Hepatocyte (in vitro differentiated cells): ENCODE data around the gene MCCD1. TPM values are rescaled to one million over a fixed set of nuclear protein-coding genes. Genes with fewer than 3 reads are reported as not detected.

Experiments used
- DNase-seq: peaks from one replicate; pipeline ENCODE4 v3.0.0-alpha.2; 2016; ENCODE audit warnings: low spot score
- H2AFZ ChIP-seq: fragments of 200-600 bp; sonication (generic); 2 replicates; pipeline ENCODE4 v1.6.0; 2016; ENCODE audit warnings: antibody characterized with exemption, mild to moderate bottlenecking
- H3K27ac ChIP-seq: fragments of 200-600 bp; sonication (generic); 2 replicates; pipeline ENCODE4 v1.5.1; 2016; ENCODE audit warnings: mild to moderate bottlenecking
- H3K27me3 ChIP-seq: fragments of 200-600 bp; sonication (generic); 2 replicates; pipeline ENCODE4 v1.6.1; 2016
- H3K36me3 ChIP-seq: fragments of 200-600 bp; sonication (generic); replicated peaks from 2 replicates; pipeline ENCODE4 v1.5.1; 2016; ENCODE audit warnings: low read depth; ENCODE audit not compliant: insufficient read depth
- H3K4me1 ChIP-seq: fragments of 200-600 bp; sonication (generic); 2 replicates; pipeline ENCODE4 v1.5.1; 2016; ENCODE audit warnings: mild to moderate bottlenecking, moderate library complexity; ENCODE audit not compliant: insufficient read depth
- H3K4me2 ChIP-seq: fragments of 200-600 bp; sonication (generic); 2 replicates; pipeline ENCODE4 v1.6.0; 2016
- H3K4me3 ChIP-seq: fragments of 200-600 bp; sonication (generic); 2 replicates; pipeline ENCODE4 v1.5.1; 2016; ENCODE audit warnings: mild to moderate bottlenecking
- H3K79me2 ChIP-seq: fragments of 200-600 bp; sonication (generic); 2 replicates; pipeline ENCODE4 v1.6.0; 2017; ENCODE audit warnings: mild to moderate bottlenecking
- H3K9me2 ChIP-seq: fragments of 200-600 bp; sonication (generic); replicated peaks from 2 replicates; pipeline ENCODE4 v1.6.0; 2017; ENCODE audit warnings: mild to moderate bottlenecking; ENCODE audit not compliant: insufficient read depth
- H3K9me3 ChIP-seq: fragments of 200-600 bp; sonication (generic); 2 replicates; pipeline ENCODE4 v1.5.1; 2016; ENCODE audit warnings: low read depth, mild to moderate bottlenecking
- H4K20me1 ChIP-seq: fragments of 200-600 bp; sonication (generic); 2 replicates; pipeline ENCODE4 v1.6.0; 2016; ENCODE audit warnings: mild to moderate bottlenecking; ENCODE audit not compliant: insufficient read depth, poor library complexity, severe bottlenecking
- CTCF ChIP-seq: fragments of 200-600 bp; sonication (generic); IDR thresholded peaks from 2 replicates; pipeline ENCODE4 v1.5.1; 2016; ENCODE audit warnings: antibody characterized with exemption, mild to moderate bottlenecking; ENCODE audit not compliant: poor library complexity
- EZH2 ChIP-seq: fragments of 200-600 bp; sonication (generic); IDR thresholded peaks from 2 replicates; pipeline ENCODE4 v1.6.1; 2016; ENCODE audit warnings: antibody characterized with exemption, mild to moderate bottlenecking, borderline replicate concordance
- EZH2phosphoT487 ChIP-seq: fragments of 200-600 bp; sonication (generic); IDR thresholded peaks from one replicate; pipeline ENCODE4 v1.6.1; 2018; ENCODE audit warnings: antibody characterized with exemption, mild to moderate bottlenecking, low read depth, moderate library complexity; ENCODE audit not compliant: unreplicated experiment, severe bottlenecking
- WGBS: methylation state at CpG from one replicate; pipeline ENCODE4 v1.1.6; 2016; ENCODE audit warnings: low lambda C conversion rate; ENCODE audit errors: missing lambda C conversion rate; 5-methylcytosine and 5-hydroxymethylcytosine counted together
- polyA plus RNA-seq: library from polyadenylated mRNA; unstranded; fragments of >200 nt; fragmentation: Nextera tagmentation; extraction: Ambion mirVana; gene quantifications from 2 replicates; pipeline ENCODE4 v1.2.1, GENCODE V29; 2016
- total RNA-seq: library from RNA; depleted of rRNA; stranded (reverse); fragments of >200 nt; gene quantifications from 2 replicates; pipeline ENCODE4 v1.2.3, GENCODE V29; 2014

MCCD1 gene
- total and polyA plus RNA-seq, 2 experiments from 2014 or later: 0.47 to 2.0 TPM

- H3K27ac ChIP-seq: no peak overlapping the region
- H3K4me1 ChIP-seq: peaks cover 19% of the 10 kb centered on the region
- DNase-seq: no peak
- no peaks in the 10 kb centered on the region for H3K27me3 ChIP-seq
- no peak overlapping the region for H3K4me3 ChIP-seq
- H2AFZ ChIP-seq: no peak overlapping the region
- H3K4me2 ChIP-seq: no peak overlapping the region
- no peak for TF ChIP-seq CTCF
- no peak for TF ChIP-seq EZH2
- no peak for TF ChIP-seq EZH2phosphoT487
- peaks cover 92% of the 10 kb centered on the region for H4K20me1 ChIP-seq
- peaks cover 13% of the 10 kb centered on the region for H3K36me3 ChIP-seq
- WGBS: 47% methylated on average over 2 of the region's 2 CpGs
- no peaks in the 10 kb centered on the region for H3K9me3 ChIP-seq
- no peaks in the 10 kb centered on the region for H3K9me2 ChIP-seq
- peaks cover 73% of the 10 kb centered on the region for H3K79me2 ChIP-seq
These were observed 7.0 kb downstream of the MCCD1 start for GRCh38 chr6:31535538-31536324.

GRCh38 chr6:31538805-31539400 lies 10.1 kb downstream of the MCCD1 start:
- Histone ChIP-seq H3K36me3 (peaks cover 8% of the 10 kb centered on the region), H3K27ac (no peak overlapping the region), H3K27me3 (no peaks in the 10 kb centered on the region), H3K4me2 (peak overlapping the region; percentile 86), H3K4me1 (peaks cover 19% of the 10 kb centered on the region), H3K9me2 (no peaks in the 10 kb centered on the region), H3K4me3 (peak overlapping the region; percentile 56), H3K79me2 (peaks cover 89% of the 10 kb centered on the region), H2AFZ (no peak overlapping the region), H3K9me3 (no peaks in the 10 kb centered on the region), H4K20me1 (peaks cover 73% of the 10 kb centered on the region)
- DNase-seq: no peak
- 86% methylated on average over 6 of the region's 6 CpGs for WGBS
- TF ChIP-seq EZH2 (no peak), CTCF (no peak), EZH2phosphoT487 (no peak)

GRCh38 chr6:31540640-31541039 lies 11.9 kb downstream of the MCCD1 start:
- Histone ChIP-seq H3K9me3 (no peaks in the 10 kb centered on the region), H3K79me2 (peaks cover 73% of the 10 kb centered on the region), H3K4me2 (peak overlapping the region; percentile 86), H2AFZ (no peak overlapping the region), H3K4me3 (peak overlapping the region; percentile 56), H3K36me3 (peaks cover 7% of the 10 kb centered on the region), H3K4me1 (peaks cover 19% of the 10 kb centered on the region), H4K20me1 (peaks cover 55% of the 10 kb centered on the region), H3K27ac (peak overlapping the region; percentile 99), H3K27me3 (no peaks in the 10 kb centered on the region), H3K9me2 (no peaks in the 10 kb centered on the region)
- whole genome bisulfite sequencing: 7% methylated on average over 4 of the region's 4 CpGs
- DNase-seq: no peak
- no peak for TF ChIP-seq CTCF
- no peak for TF ChIP-seq EZH2
- no peak for TF ChIP-seq EZH2phosphoT487
